SK-N-MC (cell line): ENCODE measurements around the gene TMEM269.

Experiments
- EZH2 ChIP-seq: fragments of 200-600 bp; sonication (generic); IDR thresholded peaks from one replicate; pipeline ENCODE4 v1.6.1; 2017; ENCODE audit warnings: antibody characterized with exemption
- FOXP2 ChIP-seq: optimal IDR thresholded peaks from 2 replicates; pipeline ENCODE3; 2011; ENCODE audit warnings: mild to moderate bottlenecking, moderate library complexity; ENCODE audit not compliant: insufficient read depth; ENCODE audit errors: extremely low read length, control extremely low read depth
- POLR2AphosphoS5 ChIP-seq: IDR thresholded peaks from 2 replicates; pipeline ENCODE4 v1.6.1; 2012; ENCODE audit warnings: mild to moderate bottlenecking, low read depth, low read length, borderline replicate concordance

GRCh38 chr1:42815941-42816584 lies 31.3 kb downstream of the TMEM269 start:
- TF ChIP-seq POLR2AphosphoS5, result no peak
- TF ChIP-seq EZH2, result no peak
- TF ChIP-seq FOXP2, result no peak
